Natural killer cell (primary cell): ENCODE results near the gene EPHB6. TPM values are rescaled to one million over a fixed set of nuclear protein-coding genes. Genes with fewer than 3 reads are reported as not detected.

Experiments
- ATAC-seq, 3 donors: fragments of 150-1000 bp in 2 of 3; fragments of 200-7000 bp in 1 of 3; cut with Tn5 transposase; 1 replicate in 1 of 3; 2 replicates in 2 of 3; pipeline ENCODE4 v1.10.0; 2021; ENCODE audit warnings: mild to moderate bottlenecking in 2 of 3, moderate library complexity in 2 of 3
- DNase-seq, 2 donors: peaks; one replicate each; pipeline versions ENCODE4 v3.0.0 to v3.0.0-alpha.2; 2013 to 2021; ENCODE audit warnings: mixed read lengths in 1 of 2
- H3K27ac ChIP-seq: one replicate; pipeline ENCODE4 v1.5.1; 2013; ENCODE audit warnings: mild to moderate bottlenecking, low read length
- H3K27me3 ChIP-seq: one replicate; pipeline ENCODE4 v1.6.1; 2013; ENCODE audit warnings: low read length; ENCODE audit not compliant: control insufficient read depth, insufficient read depth
- H3K36me3 ChIP-seq: one replicate; pipeline ENCODE4 v1.6.1; 2013; ENCODE audit warnings: low read length; ENCODE audit not compliant: control insufficient read depth, insufficient read depth
- H3K4me1 ChIP-seq: one replicate; pipeline ENCODE4 v1.6.1; 2013; ENCODE audit warnings: low read length; ENCODE audit not compliant: control insufficient read depth, insufficient read depth
- H3K4me3 ChIP-seq: one replicate; pipeline ENCODE4 v1.5.1; 2013; ENCODE audit warnings: low read length
- H3K9me3 ChIP-seq: one replicate; pipeline ENCODE4 v1.6.1; 2013; ENCODE audit warnings: low read length; ENCODE audit not compliant: control insufficient read depth, insufficient read depth
- H3K27ac Mint-ChIP-seq, 2 donors: one replicate each; pipeline ENCODE4 v1.8.0; 2022; ENCODE audit warnings: mild to moderate bottlenecking in 2 of 2, mixed read lengths in 2 of 2, moderate library complexity in 1 of 2
- H3K27me3 Mint-ChIP-seq, 2 donors: one replicate each; pipeline ENCODE4 v1.8.0; 2022; ENCODE audit warnings: low read depth in 2 of 2, mixed read lengths in 2 of 2
- H3K36me3 Mint-ChIP-seq: one replicate; pipeline ENCODE4 v1.8.0; 2022; ENCODE audit warnings: mixed read lengths
- H3K4me1 Mint-ChIP-seq, 2 donors: one replicate each; pipeline ENCODE4 v1.8.0; 2022; ENCODE audit warnings: mixed read lengths in 2 of 2
- H3K4me3 Mint-ChIP-seq: one replicate; pipeline ENCODE4 v1.8.0; 2022; ENCODE audit warnings: mild to moderate bottlenecking, moderate library complexity, mixed read lengths
- H3K9me3 Mint-ChIP-seq, 2 donors: one replicate each; pipeline ENCODE4 v1.8.0; 2022; ENCODE audit warnings: mixed read lengths in 2 of 2
- CTCF ChIP-seq: fragments of 200-600 bp; IDR thresholded peaks from one replicate; pipeline ENCODE4 v1.8.0; 2022; ENCODE audit warnings: antibody characterized with exemption
- WGBS: methylation state at CpG from one replicate; pipeline ENCODE4 v1.1.7; 2013; ENCODE audit warnings: missing lambda C conversion rate; ENCODE audit not compliant: insufficient coverage; 5-methylcytosine and 5-hydroxymethylcytosine counted together
- intact Hi-C: fragments of 100-400 bp; cut with micrococcal nuclease; formaldehyde crosslinking; loops from one replicate; pipeline ENCODE4 v1.14.2; 2022
- total RNA-seq, 4 donors: library from RNA; stranded (reverse); fragments of 120-200 nt in 1 of 4; gene quantifications; one replicate each; pipeline versions ENCODE4 v1.2.3 to v1.2.4, GENCODE V29; 2013 to 2022

Gene EPHB6
- total RNA-seq, 3 donors from 2014 or later (not counting 1 experiment from before 2014, with no cell fraction given), result 2.3 to 6.8 (median 6.5) TPM

GRCh38 chr7:142862351-142862750 lies 7.5 kb downstream of the EPHB6 start:
- H3K27ac ChIP-seq, result no peak overlapping the region

GRCh38 chr7:142862786-142863400 lies 8.0 kb downstream of the EPHB6 start:
- Mint-ChIP-seq H3K27me3 (no peaks in the 10 kb centered on the region), H3K9me3 (no peaks in the 10 kb centered on the region), H3K4me3 (no peak overlapping the region), H3K27ac (no peak overlapping the region), H3K4me1 (no peaks in the 10 kb centered on the region), H3K36me3 (no peaks in the 10 kb centered on the region)
- Histone ChIP-seq H3K4me1 (no peaks in the 10 kb centered on the region), H3K27ac (no peak overlapping the region), H3K27me3 (no peaks in the 10 kb centered on the region), H3K4me3 (no peak overlapping the region), H3K36me3 (no peaks in the 10 kb centered on the region), H3K9me3 (no peaks in the 10 kb centered on the region)
- WGBS, result 83% methylated on average over 7 of the region's 7 CpGs
- intact Hi-C loops, result no loop called here
- DNase-seq (no peak), ATAC-seq (no peak)
- TF ChIP-seq CTCF, result no peak

More at GRCh38 chr7:142862351-142862750, 7.5 kb downstream of the EPHB6 start:
- no peak for DNase-seq
- ATAC-seq, result no peak
- no peaks in the 10 kb centered on the region for H3K4me1 ChIP-seq
- H3K27me3 ChIP-seq, result no peaks in the 10 kb centered on the region
- Mint-ChIP-seq H3K27me3 (no peaks in the 10 kb centered on the region), H3K27ac (no peak overlapping the region), H3K9me3 (no peaks in the 10 kb centered on the region), H3K4me1 (no peaks in the 10 kb centered on the region), H3K4me3 (no peak overlapping the region), H3K36me3 (no peaks in the 10 kb centered on the region)
- H3K36me3 ChIP-seq, result no peaks in the 10 kb centered on the region
- WGBS, result 95% methylated on average over 2 of the region's 4 CpGs
- no peak for TF ChIP-seq CTCF
- H3K4me3 ChIP-seq, result no peak overlapping the region
- no peaks in the 10 kb centered on the region for H3K9me3 ChIP-seq
- intact Hi-C loops, result no loop called here

GRCh38 chr7:142863891-142864685 lies 9.2 kb downstream of the EPHB6 start:
- H3K36me3 ChIP-seq, result no peaks in the 10 kb centered on the region
- H3K9me3 Mint-ChIP-seq, result no peaks in the 10 kb centered on the region
- H3K4me3 Mint-ChIP-seq, result no peak overlapping the region
- no peak for TF ChIP-seq CTCF
- no peak overlapping the region for H3K4me3 ChIP-seq
- no peaks in the 10 kb centered on the region for H3K27me3 Mint-ChIP-seq
- H3K4me1 Mint-ChIP-seq, result no peaks in the 10 kb centered on the region
- intact Hi-C loops, result no loop called here
- no peak for DNase-seq
- H3K9me3 ChIP-seq, result no peaks in the 10 kb centered on the region
- ATAC-seq, result no peak
- no peaks in the 10 kb centered on the region for H3K4me1 ChIP-seq
- H3K27ac Mint-ChIP-seq, result no peak overlapping the region
- H3K27me3 ChIP-seq, result no peaks in the 10 kb centered on the region
- WGBS, result 95% methylated on average over 37 of the region's 37 CpGs
- H3K27ac ChIP-seq, result no peak overlapping the region
- no peaks in the 10 kb centered on the region for H3K36me3 Mint-ChIP-seq
